NCI-H128 (cell line): Measurements from ENCODE around the gene FIBCD1.

Experiments
- DNase-seq: peaks from one replicate; lab custom pipeline; 2025; ENCODE audit not compliant: unreplicated experiment; lab: John Stamatoyannopoulos, UW

The FIBCD1 gene

DNA sequence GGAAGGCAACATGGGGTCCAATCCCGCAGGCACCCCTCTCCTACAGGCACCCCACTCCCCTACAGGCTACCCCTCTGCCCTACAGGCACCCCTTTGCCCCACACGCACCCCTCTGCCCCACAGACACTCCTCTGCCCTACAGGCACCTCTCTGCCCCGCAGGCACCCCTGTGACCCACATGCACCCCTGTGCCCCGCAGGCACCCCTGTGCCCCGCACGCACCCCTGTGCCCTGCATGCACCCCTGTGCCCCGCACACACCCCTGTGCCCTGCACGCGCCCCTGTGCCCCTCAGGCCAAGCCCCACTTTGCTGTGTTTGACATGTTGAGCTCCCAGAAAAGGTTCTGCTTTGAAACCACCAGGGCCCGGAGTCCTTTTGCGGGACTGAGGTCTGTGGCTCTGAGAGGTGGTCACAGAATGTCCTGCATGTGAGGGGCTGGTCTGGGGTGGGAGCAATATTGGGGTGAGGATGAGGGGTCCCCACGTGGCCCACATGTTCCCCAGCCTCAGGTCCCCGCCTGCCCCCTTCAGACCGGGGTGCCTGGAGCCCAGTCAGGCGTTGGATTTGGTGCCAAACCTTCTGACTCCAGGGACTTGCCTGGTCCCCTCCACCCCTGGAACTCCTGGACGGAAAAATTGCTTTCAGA is 41.8 kb downstream of the FIBCD1 start:
- DNase-seq: no peak

DNA sequence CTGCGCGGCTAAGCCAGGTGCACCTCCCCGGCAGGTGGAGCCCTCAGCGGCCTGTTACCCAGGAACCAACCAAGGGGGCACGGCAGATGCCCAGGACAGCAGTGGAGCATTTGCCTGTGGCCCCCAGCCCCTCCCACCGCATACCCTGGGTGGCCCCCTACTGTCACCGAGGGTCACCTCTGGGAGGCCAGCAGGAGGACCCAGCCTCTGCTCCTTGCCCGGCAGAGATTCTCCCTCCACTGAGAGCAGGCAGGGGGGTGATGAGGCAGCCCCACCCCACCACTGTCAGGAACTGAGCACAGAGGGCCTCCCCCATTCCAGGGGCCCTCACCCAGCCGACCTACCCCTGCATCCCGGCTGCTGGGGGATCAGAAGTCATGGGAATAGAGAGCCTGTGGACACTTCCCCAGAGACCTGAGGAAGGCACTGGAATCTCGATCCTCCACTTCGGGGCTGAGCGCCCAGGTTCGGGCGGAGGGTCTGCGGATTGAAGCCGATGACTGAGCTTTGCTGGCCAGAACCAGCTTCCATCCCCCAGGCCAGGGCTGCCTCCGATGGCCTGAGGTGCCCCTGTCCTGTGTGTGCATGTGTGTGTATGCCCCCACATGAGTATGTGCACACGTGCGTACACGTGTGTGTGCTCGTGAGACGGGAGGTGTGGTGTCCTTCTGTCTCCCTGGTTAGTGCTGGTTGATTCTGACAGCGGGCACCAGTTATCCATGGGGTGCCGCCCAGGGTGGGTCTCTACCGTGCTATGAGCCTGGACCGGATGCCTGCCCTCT is 42.6 kb downstream of the FIBCD1 start, which contains the start of gene QRFP:
TSS of gene QRFP (minus strand) at position 580 of the 782 bp plus-strand sequence. CDS start 2,974 bp downstream, outside the sequence.
- DNase-seq: no peak

DNA sequence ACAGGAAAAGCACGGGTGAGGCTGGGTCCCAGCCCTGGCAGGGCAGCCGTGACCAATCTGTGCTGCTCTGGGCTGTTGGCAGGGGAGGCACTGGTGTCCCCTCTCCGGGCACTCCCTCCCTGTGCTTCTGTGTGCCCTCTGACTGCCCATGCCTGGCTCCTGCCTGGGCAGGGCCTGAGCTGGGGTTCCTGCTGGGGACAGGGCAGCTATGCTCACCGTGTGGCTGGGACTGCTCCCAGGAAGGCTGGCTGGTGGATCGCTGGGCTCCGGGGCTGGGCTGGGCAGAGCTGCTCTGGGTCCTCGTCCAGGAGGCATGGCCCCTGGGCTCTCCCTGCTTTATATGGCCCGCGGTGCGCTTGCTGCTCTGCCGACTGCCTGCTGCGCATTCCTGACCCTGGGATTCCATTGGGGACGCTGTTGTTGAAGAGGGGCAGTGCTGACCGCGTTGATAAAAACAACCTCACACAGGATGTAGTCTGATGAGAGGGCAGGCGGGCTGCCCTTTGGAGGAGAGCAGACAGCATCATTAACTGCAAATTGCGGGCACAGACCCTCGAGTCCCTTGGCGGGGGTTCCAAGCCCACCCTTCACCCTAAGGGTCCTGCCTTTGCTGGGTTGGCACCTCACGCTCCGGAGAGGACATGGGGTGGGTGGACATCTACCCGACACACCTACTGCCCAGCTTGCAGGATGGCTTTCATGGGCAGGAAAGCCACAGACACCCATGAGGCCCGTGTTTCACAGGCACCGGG is 43.4 kb downstream of the FIBCD1 start:
- DNase-seq: no peak

DNA sequence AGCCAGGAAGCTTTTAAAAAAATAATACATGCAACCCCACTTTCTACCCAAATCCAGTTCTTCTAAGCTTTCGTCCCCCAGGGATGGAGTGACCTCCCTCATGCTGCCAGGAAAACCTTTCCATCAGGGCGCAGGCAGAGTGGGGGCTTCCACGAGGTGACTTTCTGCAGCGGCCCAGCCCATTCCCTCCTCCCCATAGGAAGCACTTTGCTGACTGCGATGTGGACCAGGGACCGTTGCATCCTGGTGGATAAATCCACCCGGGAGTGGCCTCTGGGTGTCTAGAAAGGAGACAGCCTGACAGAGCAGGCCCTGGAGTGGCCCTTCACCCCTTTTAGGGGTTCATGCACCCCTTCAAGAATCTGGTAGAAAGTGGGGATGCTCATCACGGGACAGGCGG is 44.0 kb downstream of the FIBCD1 start:
- DNase-seq: no peak

DNA sequence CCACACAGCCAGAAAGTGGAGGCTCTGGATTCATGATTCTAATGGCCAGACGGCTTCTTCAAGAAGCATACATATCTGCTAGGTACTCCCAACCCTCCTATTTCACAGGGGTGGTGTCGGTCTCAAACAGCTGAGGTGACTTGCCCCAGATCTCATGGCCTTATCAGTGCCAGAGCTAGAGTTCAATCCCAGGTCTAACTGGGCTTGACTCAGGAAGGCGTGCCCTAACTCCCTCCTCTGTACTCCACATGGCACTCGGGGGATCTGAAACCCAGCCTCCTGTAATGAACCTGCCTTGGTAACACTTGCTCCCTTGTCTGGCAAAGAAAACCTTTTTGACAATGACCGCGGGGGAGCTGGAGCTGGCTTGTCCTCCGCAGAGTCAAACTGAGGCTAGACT is 44.5 kb downstream of the FIBCD1 start:
- no peak for DNase-seq

DNA sequence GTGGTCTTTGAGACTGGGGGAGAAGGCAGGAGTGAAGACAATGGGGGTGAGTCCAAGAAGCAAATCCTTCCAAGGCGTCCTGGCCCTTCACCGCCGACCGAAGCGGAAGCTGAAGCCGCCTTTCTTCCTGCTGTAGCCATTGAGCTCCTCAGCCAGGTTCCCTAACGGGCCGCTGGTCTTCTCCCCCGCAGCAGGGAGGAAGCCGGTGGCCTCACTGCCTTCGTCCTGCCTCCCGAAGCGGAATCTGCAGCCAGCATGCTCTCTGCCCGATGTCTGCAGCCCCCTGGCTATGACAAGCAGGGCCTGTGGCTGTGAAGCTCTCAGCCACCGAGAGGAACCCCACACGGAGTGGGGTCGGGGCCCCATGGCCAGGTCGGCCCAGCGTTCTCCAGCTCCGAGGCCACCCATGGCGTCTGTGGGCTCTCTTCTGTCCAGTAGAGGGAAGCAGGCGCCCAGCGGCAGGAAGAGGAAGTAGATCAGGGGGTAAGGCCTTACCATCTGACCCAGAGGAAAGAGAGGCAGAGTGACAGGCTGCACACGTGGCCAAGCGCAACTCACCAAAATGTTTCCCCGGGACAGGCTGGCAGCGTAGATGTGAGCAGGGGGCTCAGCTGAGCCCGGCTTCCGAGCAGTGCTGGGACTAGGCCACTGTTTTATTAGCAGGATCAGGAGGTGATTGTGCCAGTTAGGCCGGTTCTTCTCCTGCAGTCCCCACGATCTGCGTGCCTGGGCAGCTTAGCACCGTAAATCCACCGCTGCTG is 45.5 kb downstream of the FIBCD1 start:
- DNase-seq: no peak

DNA sequence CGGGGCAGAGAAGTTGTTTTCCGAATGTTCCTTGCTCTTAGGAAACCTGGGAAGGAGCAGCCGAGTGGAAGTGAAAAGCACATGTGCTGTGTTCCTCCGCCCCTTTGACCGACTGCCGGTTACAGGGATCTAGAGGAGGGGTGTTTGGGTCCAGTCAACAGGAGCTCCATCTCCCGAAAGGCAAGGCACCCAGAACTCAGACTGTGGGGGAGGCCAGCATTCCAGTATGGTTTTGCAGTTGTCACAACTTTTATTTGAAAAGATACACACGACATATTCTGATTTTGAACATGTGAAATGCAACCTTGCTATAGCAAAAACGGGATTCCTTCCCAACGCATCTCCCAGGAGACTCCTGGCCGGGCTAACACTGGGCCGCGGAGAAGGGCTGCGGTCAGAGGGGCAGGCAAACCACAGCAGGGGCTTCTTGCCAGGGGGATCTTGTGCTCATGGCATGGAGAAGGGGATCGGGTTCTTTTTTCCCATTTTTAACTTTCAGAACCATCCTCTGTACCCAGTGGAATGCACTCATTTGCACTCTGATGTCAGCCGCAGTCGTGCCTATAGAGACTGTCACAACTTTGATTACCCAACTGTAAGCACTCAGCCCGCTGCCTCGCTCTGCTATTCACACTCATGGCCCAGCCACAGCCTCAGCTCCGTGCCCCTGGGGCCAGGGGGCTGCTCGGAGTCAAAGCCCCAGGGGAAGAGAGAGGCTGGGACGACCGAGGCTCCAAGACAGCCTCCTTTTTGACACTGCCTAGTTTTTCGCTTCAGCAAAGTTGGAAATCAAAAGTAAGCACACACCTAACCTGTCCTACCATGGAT is 46.4 kb downstream of the FIBCD1 start:
- DNase-seq: no peak

DNA sequence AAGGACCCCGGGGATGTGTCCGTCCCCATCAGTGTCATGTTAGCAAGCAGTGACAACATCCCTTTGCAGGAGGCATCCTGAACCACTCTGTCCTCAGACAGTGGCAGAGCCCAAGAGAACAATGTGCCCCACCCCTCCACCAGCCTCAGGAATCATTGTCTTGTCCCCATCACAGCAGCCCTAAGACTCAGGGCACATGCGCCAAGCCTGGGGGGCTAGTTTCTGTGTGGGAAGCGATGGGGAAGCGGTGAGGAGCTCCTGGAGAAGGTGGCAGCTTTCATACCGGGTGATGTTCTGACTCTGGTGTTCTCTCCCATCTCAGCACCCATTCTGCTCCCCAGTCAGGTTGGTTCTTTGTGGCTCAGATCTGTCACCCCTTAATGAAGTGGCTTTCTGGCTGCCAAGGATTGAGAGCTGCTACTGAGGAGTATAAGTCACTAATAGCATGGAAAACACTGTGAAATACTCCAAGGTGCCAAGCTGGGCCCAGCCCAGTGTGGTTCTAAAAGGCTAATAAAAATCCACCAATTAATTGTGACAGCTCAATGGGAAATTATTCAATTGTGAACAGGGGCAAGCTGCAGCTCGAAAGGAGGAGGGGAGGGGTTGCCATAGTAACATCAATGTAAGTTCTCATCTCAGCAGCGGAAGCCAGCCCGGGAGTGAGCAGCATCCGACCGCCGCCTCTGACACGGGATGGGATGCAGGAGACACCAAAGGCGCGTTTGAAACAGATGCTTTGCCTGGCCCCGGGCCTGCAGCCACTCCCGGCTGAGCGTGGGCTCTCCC is 47.2 kb downstream of the FIBCD1 start:
- DNase-seq: no peak

DNA sequence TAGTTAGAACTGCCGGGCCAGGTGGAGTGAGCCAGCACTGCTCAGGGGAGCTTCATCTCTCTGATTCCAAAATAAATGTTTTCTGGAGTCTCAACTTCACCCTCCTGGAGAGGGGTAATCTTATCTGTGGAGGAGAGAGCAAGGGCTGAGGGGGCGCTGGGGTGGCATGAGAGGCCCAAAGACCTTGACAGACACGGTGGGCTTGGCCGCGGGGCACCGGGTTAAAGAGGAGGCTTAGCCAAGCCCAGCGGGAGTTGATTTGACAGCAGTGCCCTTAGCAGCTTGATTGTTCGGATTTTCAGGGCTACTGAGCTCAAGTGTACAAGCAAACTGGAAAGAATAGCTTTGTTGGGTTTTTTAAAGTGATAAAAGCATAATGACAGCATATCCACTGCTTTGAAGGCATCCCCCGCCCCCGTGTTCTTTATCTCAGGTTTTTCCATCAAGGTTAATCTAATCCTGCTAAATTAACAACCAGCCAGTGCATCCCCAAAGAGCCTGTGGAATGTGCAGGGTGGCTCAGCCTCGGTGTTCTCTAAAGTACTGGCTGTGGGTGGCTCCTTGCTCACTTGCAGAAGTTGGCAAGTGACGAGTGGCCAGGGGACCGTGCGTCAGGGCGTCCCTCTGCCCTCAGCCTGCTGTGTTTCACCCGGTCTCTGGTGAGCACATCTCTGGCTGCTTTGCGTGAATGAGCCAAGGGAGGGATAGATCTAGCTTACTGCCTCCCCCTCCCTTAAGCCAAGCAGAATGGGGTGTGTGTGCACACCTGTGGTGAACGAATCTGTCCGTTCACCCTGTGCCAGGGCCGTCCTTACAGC is 48.0 kb downstream of the FIBCD1 start:
- no peak for DNase-seq

DNA sequence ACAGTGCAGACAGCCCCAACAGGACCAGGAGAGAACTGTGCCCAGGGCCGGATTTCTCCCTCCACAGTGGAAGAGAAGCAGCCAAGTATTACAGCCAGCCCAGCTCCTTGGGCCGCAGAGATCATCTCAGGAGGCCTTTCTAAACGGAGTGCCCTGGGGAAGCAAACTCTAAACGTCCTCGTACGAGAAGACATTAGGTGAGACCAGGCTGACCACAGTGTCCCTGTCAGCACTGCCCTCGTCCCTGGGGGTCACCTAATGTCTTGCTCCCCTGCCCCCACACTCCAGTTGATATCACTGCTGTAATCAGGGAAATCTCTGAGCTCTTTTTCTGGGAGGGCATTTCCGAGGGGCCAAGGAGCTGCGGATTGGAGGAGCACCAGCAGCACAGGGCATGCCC is 48.9 kb downstream of the FIBCD1 start:
- DNase-seq: no peak

DNA sequence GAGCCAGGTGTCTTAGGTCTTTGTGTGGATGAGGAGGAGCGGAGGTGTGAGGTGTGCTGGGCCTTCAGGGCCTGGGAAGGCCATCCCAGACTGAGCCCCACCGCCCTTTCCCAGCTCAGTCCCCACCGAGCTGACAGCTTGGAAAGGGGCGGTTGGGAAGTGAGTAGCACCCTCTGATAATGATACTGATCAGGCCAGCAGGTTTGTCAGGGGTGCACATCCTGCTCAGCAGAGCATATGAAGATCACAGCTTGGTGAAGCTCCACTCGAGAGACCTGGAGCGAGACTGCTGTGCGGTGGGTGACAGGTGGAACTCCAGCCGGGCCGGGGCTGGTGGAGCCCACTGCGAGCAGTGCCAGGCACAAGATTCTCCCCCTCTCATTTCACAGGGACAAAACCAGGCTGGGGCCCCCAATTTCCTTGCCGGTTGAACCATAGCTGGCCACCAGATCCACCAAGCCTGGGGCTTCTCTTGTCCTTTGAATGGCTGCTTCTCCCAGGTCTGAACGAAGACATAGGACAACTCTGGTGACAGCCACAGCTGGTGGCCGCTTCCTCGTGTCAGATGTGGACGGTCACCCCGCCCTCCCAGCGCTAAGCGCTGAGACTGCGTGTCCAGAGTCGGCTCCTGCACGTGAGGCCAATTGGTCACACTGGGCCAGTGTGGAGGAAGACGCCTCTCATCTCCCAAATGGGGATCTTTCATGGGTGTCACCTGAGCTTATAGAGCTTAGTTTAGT is 50.7 kb downstream of the FIBCD1 start:
- no peak for DNase-seq

DNA sequence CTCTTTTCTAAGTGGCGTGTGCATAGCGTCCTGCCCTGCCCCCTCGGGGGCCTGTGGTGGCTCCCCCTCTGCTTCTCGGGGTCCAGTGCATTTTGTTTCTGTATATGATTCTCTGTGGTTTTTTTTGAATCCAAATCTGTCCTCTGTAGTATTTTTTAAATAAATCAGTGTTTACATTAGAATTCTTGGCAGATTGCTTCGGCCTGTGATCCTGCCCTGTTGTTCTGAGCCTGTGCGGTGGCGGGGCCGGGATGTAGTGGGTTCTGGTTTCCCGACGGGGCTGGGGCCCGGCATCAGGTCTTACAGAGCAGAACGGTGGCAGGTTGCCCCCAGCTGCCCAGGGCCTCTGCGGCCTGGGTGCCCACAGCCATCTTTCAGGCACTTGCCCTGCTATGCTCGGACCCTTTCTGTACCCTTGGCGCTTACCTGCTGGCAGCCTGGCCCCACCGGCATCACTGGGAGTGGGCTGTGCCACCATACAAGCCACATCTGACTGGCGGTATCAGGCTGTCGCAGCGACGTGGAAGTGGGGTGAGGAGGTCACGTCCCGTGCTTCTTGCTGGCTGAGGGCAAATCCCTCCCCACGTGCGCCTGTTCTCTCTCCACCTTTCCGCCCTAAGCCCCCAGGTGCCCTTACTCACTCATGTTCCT is 51.4 kb downstream of the FIBCD1 start:
- no peak for DNase-seq

DNA sequence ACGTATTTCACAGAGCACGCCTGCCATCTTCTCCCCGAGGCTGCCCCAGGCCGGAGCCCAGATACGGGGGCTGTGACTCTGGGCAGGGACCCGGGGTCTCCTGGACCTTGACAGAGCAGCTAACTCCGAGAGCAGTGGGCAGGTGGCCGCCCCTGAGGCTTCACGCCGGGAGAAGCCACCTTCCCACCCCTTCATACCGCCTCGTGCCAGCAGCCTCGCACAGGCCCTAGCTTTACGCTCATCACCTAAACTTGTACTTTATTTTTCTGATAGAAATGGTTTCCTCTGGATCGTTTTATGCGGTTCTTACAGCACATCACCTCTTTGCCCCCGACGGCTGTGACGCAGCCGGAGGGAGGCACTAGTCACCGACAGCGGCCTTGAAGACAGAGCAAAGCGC is 52.1 kb downstream of the FIBCD1 start:
- no peak for DNase-seq

DNA sequence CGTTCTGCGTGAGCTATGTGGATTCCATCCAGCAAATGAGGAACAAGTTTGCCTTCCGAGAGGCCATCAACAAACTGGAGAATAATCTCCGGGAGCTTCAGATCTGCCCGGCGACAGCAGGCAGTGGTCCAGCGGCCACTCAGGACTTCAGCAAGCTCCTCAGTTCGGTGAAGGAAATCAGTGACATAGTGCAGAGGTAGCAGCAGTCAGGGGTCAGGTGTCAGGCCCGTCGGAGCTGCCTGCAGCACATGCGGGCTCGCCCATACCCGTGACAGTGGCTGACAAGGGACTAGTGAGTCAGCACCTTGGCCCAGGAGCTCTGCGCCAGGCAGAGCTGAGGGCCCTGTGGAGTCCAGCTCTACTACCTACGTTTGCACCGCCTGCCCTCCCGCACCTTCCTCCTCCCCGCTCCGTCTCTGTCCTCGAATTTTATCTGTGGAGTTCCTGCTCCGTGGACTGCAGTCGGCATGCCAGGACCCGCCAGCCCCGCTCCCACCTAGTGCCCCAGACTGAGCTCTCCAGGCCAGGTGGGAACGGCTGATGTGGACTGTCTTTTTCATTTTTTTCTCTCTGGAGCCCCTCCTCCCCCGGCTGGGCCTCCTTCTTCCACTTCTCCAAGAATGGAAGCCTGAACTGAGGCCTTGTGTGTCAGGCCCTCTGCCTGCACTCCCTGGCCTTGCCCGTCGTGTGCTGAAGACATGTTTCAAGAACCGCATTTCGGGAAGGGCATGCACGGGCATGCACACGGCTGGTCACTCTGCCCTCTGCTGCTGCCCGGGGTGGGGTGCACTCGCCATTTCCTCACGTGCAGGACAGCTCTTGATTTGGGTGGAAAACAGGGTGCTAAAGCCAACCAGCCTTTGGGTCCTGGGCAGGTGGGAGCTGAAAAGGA is 53.3 kb downstream of the FIBCD1 start:
- DNase-seq: no peak

DNA sequence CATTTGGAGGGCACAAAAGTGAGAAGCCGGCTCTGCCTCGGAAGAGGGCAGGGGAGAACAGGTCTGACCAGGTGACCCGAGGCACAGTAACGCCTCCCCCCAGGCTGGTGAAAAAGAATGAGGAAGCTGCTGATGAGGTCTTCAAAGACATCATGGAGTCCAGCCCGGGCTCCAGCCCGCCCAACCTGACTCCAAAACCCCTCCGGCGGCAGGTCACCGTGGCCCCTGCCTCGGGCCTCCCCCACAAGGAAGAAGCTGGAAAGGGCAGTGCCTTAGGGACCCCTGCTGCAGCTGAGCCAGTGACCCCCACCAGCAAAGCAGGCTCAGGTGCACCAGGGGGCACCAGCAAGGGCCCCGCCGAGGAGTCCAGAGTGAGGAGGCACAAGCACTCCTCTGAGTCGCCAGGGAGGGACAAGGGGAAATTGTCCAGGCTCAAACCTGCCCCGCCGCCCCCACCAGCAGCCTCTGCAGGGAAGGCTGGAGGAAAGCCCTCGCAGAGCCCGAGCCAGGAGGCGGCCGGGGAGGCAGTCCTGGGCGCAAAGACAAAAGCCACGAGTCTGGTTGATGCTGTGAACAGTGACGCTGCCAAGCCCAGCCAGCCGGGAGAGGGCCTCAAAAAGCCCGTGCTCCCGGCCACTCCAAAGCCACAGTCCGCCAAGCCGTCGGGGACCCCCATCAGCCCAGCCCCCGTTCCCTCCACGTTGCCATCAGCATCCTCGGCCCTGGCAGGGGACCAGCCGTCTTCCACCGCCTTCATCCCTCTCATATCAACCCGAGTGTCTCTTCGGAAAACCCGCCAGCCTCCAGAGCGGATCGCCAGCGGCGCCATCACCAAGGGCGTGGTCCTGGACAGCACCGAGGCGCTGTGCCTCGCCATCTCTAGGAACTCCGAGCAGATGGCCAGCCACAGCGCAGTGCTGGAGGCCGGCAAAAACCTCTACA is 54.2 kb downstream of the FIBCD1 start:
- DNase-seq: no peak
